MCF 10A (cell line): Measurements from ENCODE around the gene SEMA5A. TPM values are rescaled to one million over a fixed set of nuclear protein-coding genes. Genes with fewer than 3 reads are reported as not detected.

ENCODE experiments used
- BruUV-seq: library from RNA; stranded (reverse); fragments of 400-500 nt; replicated peaks from 2 replicates; lab custom pipeline; 2021; lab: Mats Ljungman, UMichigan
- CTCF ChIA-PET: fragments of 300-600 bp; sonication (Branson Sonifier 250); formaldehyde crosslinking; extraction: SDS; loops from one replicate; lab custom pipeline; 2021; ENCODE audit warnings: antibody characterized with exemption, inconsistent platforms; lab: Yijun Ruan, JAX
- POLR2A ChIA-PET: fragments of 300-600, 350-650 bp; sonication (Branson Sonifier 250); formaldehyde crosslinking; extraction: SDS; loops from one replicate; lab custom pipeline; 2020; ENCODE audit warnings: antibody characterized with exemption, inconsistent platforms; lab: Yijun Ruan, JAX
- DNase-seq: peaks from one replicate; pipeline ENCODE4 v3.0.0-alpha.2; 2018; ENCODE audit not compliant: unreplicated experiment
- H3K27ac Mint-ChIP-seq: one replicate; pipeline ENCODE4 v1.8.0; 2022; ENCODE audit warnings: mild to moderate bottlenecking, low read depth, mixed read lengths; ENCODE audit not compliant: unreplicated experiment
- H3K27me3 Mint-ChIP-seq: one replicate; pipeline ENCODE4 v1.8.0; 2022; ENCODE audit warnings: mixed read lengths; ENCODE audit not compliant: insufficient read depth, unreplicated experiment
- H3K36me3 Mint-ChIP-seq: one replicate; pipeline ENCODE4 v1.8.0; 2022; ENCODE audit warnings: mild to moderate bottlenecking, moderate library complexity, mixed read lengths; ENCODE audit not compliant: insufficient read depth, unreplicated experiment
- H3K4me1 Mint-ChIP-seq: one replicate; pipeline ENCODE4 v1.8.0; 2022; ENCODE audit warnings: mixed read lengths; ENCODE audit not compliant: insufficient read depth, unreplicated experiment
- H3K4me3 Mint-ChIP-seq: one replicate; pipeline ENCODE4 v1.8.0; 2022; ENCODE audit warnings: mild to moderate bottlenecking, moderate library complexity, mixed read lengths; ENCODE audit not compliant: unreplicated experiment
- H3K9me3 Mint-ChIP-seq: one replicate; pipeline ENCODE4 v1.8.0; 2022; ENCODE audit warnings: mixed read lengths; ENCODE audit not compliant: unreplicated experiment
- intact Hi-C: fragments of 100-400 bp; cut with micrococcal nuclease; formaldehyde crosslinking; loops from 2 replicates; pipeline ENCODE4 v1.14.1; 2022
- total RNA-seq: library from RNA; stranded (reverse); gene quantifications from 2 replicates; pipeline ENCODE4 v1.2.3, GENCODE V29; 2022
- TF ChIP-seq, protein P1 (sequence below): fragments of 200-600 bp; IDR thresholded peaks from one replicate; pipeline ENCODE4 v1.8.0; 2022; ENCODE audit warnings: antibody characterized with exemption, mild to moderate bottlenecking; ENCODE audit not compliant: unreplicated experiment

SEMA5A gene
- total RNA-seq, 1 experiment from 2014 or later, result 1.2 TPM

GRCh38 chr5:9429691-9430215 is 116.1 kb downstream of the SEMA5A start:
- no TSS peak for BruUV-seq
- no peak overlapping the region for H3K27ac Mint-ChIP-seq
- H3K4me1 Mint-ChIP-seq, result no peaks in the 10 kb centered on the region
- ChIA-PET CTCF (no interaction called here), POLR2A (no interaction called here)
- TF ChIP-seq, protein P1, sequence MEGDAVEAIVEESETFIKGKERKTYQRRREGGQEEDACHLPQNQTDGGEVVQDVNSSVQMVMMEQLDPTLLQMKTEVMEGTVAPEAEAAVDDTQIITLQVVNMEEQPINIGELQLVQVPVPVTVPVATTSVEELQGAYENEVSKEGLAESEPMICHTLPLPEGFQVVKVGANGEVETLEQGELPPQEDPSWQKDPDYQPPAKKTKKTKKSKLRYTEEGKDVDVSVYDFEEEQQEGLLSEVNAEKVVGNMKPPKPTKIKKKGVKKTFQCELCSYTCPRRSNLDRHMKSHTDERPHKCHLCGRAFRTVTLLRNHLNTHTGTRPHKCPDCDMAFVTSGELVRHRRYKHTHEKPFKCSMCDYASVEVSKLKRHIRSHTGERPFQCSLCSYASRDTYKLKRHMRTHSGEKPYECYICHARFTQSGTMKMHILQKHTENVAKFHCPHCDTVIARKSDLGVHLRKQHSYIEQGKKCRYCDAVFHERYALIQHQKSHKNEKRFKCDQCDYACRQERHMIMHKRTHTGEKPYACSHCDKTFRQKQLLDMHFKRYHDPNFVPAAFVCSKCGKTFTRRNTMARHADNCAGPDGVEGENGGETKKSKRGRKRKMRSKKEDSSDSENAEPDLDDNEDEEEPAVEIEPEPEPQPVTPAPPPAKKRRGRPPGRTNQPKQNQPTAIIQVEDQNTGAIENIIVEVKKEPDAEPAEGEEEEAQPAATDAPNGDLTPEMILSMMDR, result no peak
- intact Hi-C loops, result no loop called here
- DNase-seq, result no peak
- no peaks in the 10 kb centered on the region for H3K36me3 Mint-ChIP-seq
- H3K4me3 Mint-ChIP-seq, result no peak overlapping the region
- H3K27me3 Mint-ChIP-seq, result no peaks in the 10 kb centered on the region
- no peaks in the 10 kb centered on the region for H3K9me3 Mint-ChIP-seq

DNA sequence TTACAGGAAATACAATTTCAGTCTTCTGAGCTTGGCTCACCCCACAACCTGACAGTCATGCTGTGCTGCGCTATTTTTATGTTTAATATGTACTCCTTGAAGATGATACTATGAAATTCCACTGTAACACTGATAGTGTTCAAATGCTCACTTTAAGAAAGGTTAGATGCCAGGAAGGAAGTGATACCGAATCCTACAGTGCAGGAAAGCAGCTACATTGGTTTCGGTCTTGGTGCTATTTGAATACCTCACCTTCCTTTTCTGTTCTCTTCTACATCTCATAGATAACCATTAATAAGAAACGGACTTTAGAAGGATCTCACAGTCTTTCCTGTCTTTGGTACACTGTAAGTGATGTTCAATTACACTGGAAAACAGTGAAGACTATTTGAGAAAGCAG is 117.6 kb downstream of the SEMA5A start:
- Mint-ChIP-seq H3K4me1 (no peaks in the 10 kb centered on the region), H3K4me3 (no peak overlapping the region), H3K27me3 (no peaks in the 10 kb centered on the region), H3K27ac (no peak overlapping the region), H3K9me3 (no peaks in the 10 kb centered on the region), H3K36me3 (no peaks in the 10 kb centered on the region)
- intact Hi-C loops, result no loop called here
- no TSS peak for BruUV-seq
- no peak for DNase-seq
- POLR2A ChIA-PET, result no interaction called here
- CTCF ChIA-PET, result no interaction called here
- TF ChIP-seq, protein P1, result no peak

DNA sequence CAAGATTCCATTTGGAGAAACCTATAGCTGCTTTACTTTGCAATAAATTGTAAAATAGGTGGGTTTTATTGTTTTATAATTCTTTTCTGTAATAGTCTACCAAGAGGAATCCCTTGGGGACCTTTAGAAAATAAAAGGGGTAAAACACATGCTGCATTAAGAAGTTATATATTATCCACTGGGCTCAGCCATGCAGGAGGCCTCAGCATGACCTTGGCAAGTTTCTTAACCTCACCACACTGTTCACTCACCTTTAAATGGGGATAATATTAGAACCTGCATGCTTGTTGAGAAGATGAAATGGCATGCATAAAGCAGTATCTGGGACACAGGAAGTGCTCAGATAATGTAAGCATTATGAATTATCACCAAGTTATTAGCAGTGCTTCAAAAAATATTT is 120.2 kb downstream of the SEMA5A start:
- intact Hi-C loops, result no loop called here
- no TSS peak for BruUV-seq
- CTCF ChIA-PET, result no interaction called here
- Mint-ChIP-seq H3K27me3 (no peaks in the 10 kb centered on the region), H3K9me3 (no peaks in the 10 kb centered on the region), H3K27ac (no peak overlapping the region), H3K36me3 (no peaks in the 10 kb centered on the region), H3K4me1 (peaks cover 8% of the 10 kb centered on the region), H3K4me3 (no peak overlapping the region)
- TF ChIP-seq, protein P1, result no peak
- POLR2A ChIA-PET, result interaction anchor here (0.6 kb wide), 1 partner anchor 661 kb away, joined by 3 read pairs; no protein-coding TSS in a partner anchor
- DNase-seq, result no peak

DNA sequence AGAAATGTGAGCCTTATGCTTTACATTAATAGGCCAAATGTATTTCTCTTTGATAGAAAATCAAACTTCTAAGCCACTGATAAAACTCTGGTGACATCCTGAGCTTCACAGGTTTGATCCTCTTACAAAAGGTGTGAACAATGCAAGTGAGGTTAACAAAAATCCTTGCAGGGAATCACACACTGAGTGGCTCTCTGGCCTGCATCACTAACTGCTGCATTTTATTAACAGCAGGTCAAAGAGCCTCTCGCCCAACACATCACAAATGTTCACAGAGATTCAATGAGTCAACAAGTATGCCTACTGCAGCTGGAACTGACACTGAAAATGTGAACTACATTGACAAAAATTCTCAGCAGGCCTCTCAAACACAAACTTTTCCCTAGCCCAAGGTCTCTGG is 122.3 kb downstream of the SEMA5A start:
- no TSS peak for BruUV-seq
- TF ChIP-seq, protein P1, result no peak
- intact Hi-C loops, result no loop called here
- Mint-ChIP-seq H3K36me3 (no peaks in the 10 kb centered on the region), H3K27ac (no peak overlapping the region), H3K9me3 (peaks cover 10% of the 10 kb centered on the region), H3K27me3 (no peaks in the 10 kb centered on the region), H3K4me3 (no peak overlapping the region), H3K4me1 (peaks cover 8% of the 10 kb centered on the region)
- CTCF ChIA-PET, result no interaction called here
- DNase-seq, result no peak
- POLR2A ChIA-PET, result no interaction called here
